ENCODE results near the gene RGS12. TPM values are rescaled to one million over a fixed set of nuclear protein-coding genes. Genes with fewer than 3 reads are reported as not detected.

Gene RGS12
- total and polyA plus RNA-seq, 2 donors (not counting 1 experiment from before 2014, with no cell fraction given) = 3.5 to 13.9 TPM

DNA sequence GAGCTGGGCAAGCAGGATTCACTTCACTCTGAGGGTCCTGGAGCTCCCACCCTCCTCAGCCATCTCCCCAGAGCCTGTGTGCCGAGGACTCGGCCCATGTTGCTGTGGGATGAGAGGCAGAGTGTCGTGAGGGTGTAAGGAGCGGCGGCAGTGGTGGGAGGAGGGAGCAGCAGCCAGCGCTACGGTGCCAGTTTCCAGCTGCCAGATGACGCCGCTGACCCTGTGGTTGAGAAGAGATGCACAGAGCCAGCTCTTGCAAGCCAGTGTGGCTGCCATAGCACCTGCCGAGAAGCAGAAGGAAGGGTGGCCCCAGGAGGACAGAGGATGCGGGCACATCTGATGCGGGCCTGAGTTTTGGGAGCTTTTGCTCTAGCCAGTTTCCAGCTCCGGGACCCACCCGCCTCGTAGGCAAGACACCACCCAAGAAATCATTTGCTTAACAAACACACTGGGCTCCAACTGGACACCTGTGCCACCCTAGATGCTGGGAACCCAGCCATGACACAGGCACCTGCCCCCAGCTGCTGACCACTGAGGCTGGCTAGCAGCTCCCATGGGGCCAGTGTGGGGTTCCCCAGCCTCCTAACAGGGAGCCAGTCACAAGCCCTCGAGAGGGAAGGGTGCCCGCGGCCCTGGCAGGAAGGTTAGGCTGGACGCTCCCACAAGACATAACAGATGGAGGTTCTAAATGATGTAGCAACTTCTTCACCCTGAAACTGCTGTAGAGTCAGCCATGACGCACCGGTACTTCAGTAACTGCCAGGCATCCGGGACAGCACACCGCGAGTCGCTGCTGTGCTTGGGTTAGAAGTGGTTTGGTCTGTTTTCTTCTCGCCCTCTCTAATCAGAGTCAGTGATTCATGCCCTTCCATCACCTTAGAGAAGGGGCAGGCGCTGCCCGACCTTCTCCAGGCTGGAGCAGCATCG, 35.0 kb upstream of the RGS12 start:
- no peaks in the 10 kb centered on the region for H3K27me3 Mint-ChIP-seq
- DNase-seq (peak; percentile 45), ATAC-seq (ENCODE audit: low read depth) (peak; percentile 69)
- intact Hi-C loops (cut with micrococcal nuclease) = no loop called here
- no peaks in the 10 kb centered on the region for H3K9me3 Mint-ChIP-seq (ENCODE audit: insufficient read depth)
- ChIA-PET CTCF (interaction anchor here (0.6 kb wide), 1 partner anchor 279 kb away, joined by 3 read pairs; no protein-coding TSS in a partner anchor), POLR2A (interaction anchor here (1.1 kb wide), 1 partner anchor 34 kb away, joined by 3 read pairs; no protein-coding TSS in a partner anchor)
- peak overlapping the region in 1 of 2 donors; percentile 12 for H3K27ac ChIP-seq (ENCODE audit: low read length in 2 of 2)
- H3K4me1 ChIP-seq (ENCODE audit: control insufficient read depth in 2 of 2, insufficient read depth in 2 of 2, low read length in 2 of 2) = peaks cover 9 to 17% of the 10 kb centered on the region in 2 donors
- H3K4me3 Mint-ChIP-seq = peak overlapping the region; percentile 72
- TF ChIP-seq, protein P1, sequence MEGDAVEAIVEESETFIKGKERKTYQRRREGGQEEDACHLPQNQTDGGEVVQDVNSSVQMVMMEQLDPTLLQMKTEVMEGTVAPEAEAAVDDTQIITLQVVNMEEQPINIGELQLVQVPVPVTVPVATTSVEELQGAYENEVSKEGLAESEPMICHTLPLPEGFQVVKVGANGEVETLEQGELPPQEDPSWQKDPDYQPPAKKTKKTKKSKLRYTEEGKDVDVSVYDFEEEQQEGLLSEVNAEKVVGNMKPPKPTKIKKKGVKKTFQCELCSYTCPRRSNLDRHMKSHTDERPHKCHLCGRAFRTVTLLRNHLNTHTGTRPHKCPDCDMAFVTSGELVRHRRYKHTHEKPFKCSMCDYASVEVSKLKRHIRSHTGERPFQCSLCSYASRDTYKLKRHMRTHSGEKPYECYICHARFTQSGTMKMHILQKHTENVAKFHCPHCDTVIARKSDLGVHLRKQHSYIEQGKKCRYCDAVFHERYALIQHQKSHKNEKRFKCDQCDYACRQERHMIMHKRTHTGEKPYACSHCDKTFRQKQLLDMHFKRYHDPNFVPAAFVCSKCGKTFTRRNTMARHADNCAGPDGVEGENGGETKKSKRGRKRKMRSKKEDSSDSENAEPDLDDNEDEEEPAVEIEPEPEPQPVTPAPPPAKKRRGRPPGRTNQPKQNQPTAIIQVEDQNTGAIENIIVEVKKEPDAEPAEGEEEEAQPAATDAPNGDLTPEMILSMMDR (IDR thresholded peaks at IDR 0.05) = no peak
- no peak for TF ChIP-seq EZH2 (IDR thresholded peaks at IDR 0.05; ENCODE audit: borderline replicate concordance, insufficient read depth, low read depth, low read length, poor library complexity, severe bottlenecking)
- WGBS (ENCODE audit: insufficient coverage) = 56% methylated on average over 25 of the region's 29 CpGs
- peak overlapping the region; percentile 84 for H3K27ac Mint-ChIP-seq
- H3K36me3 ChIP-seq (replicated peaks in 1 of 2; ENCODE audit: control extremely low read depth in 1 of 2, control insufficient read depth in 1 of 2, extremely low read depth in 1 of 2, insufficient read depth in 2 of 2, low read length in 1 of 2) = no peaks in the 10 kb centered on the region
- peak overlapping the region; percentile 33 for H2AFZ ChIP-seq (ENCODE audit: insufficient read depth, low read depth, low read length, poor library complexity, severe bottlenecking)
- no peaks in the 10 kb centered on the region for H3K79me2 ChIP-seq (ENCODE audit: control insufficient read depth, insufficient read depth, low read length)
- H4K20me1 ChIP-seq (ENCODE audit: control insufficient read depth, insufficient read depth, low read length, poor library complexity, severe bottlenecking) = no peaks in the 10 kb centered on the region
- H3K9me3 ChIP-seq (ENCODE audit: control extremely low read depth in 1 of 3, control insufficient read depth in 2 of 3, insufficient read depth in 1 of 3, low read length in 2 of 3) = no peaks in the 10 kb centered on the region
- peaks cover 22% of the 10 kb centered on the region for H3K4me1 Mint-ChIP-seq
- H3K9ac ChIP-seq (ENCODE audit: low read length) = peak overlapping the region; percentile 26
- H3K4me3 ChIP-seq (ENCODE audit: control extremely low read depth in 1 of 5, extremely low read depth in 1 of 5, insufficient read depth in 1 of 5, low read depth in 2 of 5, low read length in 4 of 5) = peak overlapping the region in 1 of 5 experiments; percentile 15
- no peaks in the 10 kb centered on the region for H3K27me3 ChIP-seq (replicated peaks in 1 of 4; ENCODE audit: control extremely low read depth in 1 of 4, control insufficient read depth in 3 of 4, insufficient read depth in 4 of 4, low read length in 3 of 4)
- peak overlapping the region; percentile 59 for H3K4me2 ChIP-seq (replicated peaks; ENCODE audit: low read depth, low read length, poor library complexity, severe bottlenecking)

Data from B cell (primary cell).